D721Med (cell line): ENCODE measurements around the gene RTN4R.

Experiments used
- DNase-seq: peaks from one replicate; pipeline ENCODE4 v3.0.0; 2011; ENCODE audit warnings: low spot score; ENCODE audit not compliant: insufficient read length
- FAIRE-seq: peaks from 2 replicates; lab custom pipeline; 2011; peaks lifted over from hg19 to GRCh38; lab: Jason Lieb, UNC
- TF ChIP-seq, protein P1 (sequence below): IDR thresholded peaks from 2 replicates; pipeline ENCODE4 v1.5.1; 2012; ENCODE audit warnings: mild to moderate bottlenecking, control low read depth; ENCODE audit not compliant: insufficient read depth; ENCODE audit errors: missing control alignments

Gene RTN4R

DNA sequence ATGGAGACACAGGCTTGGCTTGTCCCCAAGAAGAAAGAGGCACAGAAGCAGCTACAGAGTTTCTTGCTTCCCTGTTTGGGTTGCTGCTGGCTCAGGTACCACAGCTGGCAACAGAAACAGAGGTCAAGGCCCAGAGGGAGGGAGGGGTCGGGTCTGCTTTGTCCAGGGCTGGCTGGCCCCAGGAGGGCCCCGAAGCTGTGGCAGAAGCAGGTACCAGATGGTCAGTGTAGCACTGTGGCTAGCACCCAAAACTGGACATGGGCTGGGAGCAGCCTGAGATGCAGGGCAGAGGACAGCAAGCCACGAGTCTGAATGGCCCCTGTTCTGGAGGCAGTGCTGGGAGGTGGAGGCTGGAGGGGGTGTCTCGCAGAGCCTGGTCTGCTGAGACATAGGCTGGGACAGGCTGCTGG, 65.0 kb downstream of the RTN4R start:
- TF ChIP-seq, protein P1, sequence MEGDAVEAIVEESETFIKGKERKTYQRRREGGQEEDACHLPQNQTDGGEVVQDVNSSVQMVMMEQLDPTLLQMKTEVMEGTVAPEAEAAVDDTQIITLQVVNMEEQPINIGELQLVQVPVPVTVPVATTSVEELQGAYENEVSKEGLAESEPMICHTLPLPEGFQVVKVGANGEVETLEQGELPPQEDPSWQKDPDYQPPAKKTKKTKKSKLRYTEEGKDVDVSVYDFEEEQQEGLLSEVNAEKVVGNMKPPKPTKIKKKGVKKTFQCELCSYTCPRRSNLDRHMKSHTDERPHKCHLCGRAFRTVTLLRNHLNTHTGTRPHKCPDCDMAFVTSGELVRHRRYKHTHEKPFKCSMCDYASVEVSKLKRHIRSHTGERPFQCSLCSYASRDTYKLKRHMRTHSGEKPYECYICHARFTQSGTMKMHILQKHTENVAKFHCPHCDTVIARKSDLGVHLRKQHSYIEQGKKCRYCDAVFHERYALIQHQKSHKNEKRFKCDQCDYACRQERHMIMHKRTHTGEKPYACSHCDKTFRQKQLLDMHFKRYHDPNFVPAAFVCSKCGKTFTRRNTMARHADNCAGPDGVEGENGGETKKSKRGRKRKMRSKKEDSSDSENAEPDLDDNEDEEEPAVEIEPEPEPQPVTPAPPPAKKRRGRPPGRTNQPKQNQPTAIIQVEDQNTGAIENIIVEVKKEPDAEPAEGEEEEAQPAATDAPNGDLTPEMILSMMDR = no peak
- FAIRE-seq = no peak
- no peak for DNase-seq

DNA sequence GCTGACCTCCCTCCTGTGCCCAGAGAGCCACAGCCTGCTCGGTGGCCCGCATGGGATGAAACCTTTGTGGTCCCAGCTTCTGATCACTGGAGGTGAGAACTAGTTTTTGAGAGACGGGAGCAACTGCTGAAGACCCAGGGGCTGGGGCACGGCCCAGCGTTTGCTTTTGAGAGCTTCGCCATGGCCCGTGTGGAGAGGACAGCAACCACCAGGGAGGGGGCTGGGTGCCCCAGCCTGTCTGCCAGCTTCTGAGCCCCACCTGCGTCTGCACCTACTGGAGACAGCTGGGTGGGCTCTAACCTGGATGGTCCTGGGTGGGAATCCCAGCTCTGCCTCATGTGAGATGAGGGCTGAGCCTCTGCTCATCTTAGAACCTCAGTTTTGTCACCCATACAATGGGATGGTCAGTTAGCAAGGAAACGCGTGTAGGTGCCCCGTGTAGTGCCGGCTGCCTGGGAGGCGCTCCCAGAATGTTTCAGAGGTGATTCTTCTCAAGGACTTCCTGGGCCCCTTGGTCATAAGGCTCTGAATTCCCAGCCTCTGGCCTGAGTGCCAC, 66.2 kb downstream of the RTN4R start:
- no peak for DNase-seq
- no peak for FAIRE-seq
- TF ChIP-seq, protein P1 = no peak

DNA sequence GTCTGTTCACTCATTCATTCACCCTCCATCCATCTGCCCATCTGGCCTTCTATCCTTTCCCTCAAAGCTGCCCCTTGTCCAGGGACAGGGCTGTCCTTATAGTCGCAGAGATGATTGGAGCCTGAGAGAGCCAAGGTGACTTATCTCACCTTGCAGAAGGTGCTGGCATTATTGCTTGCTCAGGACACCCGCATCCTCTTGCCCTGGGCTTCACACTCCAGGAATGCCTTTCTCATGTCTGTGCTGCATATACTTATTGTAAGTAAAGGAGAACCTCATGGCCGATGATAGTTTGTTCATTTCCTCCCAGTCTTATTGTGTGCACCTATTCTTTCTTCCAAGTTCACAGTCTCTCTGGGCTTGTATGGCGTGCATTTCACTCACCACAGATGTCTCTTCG, 68.2 kb downstream of the RTN4R start:
- TF ChIP-seq, protein P1 = no peak
- DNase-seq (no peak), FAIRE-seq (no peak)

DNA sequence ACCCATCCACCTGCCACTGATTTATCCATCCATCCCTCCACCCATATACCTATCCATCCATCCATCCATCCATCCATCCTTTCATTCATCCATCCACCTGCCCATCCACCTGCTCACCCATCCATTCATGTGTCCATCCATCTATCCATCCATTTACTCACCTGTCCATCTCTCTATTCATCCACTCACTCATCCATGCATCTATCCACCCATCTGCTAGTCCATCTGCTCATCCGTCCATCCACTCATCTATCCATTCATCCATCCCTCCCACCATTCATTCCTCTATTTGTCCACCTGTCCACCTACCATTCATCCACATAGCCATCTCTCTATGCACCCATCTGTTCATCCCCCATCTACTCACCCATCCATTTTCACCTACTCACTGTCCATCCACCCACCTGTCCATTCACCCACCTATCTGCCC, 68.7 kb downstream of the RTN4R start:
- TF ChIP-seq, protein P1 = no peak
- DNase-seq (no peak), FAIRE-seq (no peak)

DNA sequence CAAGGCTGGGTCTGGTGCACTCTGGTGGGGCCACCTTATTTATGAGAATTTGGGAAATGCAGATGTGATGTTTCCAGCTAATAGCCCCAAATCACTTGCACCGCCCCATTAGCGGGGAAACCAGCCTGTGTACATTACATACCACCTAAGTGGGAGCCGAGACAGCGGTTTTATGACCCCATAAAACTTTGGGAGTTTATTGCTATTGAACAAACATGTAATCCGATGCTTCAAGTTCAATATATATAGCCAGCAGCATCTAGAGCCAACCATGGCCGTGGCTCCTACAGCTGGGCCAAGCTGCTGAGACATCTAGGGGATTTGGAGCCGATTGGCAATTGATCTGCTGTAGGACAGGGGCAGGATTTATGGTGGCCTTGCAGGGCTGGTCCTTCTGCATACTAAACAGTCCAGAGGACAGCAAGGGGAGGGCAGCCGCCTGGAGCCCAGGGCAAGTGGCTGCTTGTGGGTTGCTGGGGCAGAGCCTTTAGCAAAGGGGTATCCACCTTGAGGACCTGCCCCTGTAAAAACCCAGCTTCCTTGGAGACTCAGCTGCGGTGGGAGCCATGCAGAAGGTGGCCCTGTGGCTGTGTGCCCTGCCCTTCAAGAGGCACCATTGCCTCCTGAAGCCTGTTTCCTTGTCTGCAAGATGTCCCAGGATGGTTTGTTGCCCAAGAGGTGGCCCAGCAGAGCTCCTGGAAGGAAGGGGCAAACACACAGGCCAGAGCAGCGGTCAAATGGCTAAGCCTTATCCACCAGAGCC, 69.4 kb downstream of the RTN4R start:
- TF ChIP-seq, protein P1 = no peak
- DNase-seq (no peak), FAIRE-seq (no peak)

DNA sequence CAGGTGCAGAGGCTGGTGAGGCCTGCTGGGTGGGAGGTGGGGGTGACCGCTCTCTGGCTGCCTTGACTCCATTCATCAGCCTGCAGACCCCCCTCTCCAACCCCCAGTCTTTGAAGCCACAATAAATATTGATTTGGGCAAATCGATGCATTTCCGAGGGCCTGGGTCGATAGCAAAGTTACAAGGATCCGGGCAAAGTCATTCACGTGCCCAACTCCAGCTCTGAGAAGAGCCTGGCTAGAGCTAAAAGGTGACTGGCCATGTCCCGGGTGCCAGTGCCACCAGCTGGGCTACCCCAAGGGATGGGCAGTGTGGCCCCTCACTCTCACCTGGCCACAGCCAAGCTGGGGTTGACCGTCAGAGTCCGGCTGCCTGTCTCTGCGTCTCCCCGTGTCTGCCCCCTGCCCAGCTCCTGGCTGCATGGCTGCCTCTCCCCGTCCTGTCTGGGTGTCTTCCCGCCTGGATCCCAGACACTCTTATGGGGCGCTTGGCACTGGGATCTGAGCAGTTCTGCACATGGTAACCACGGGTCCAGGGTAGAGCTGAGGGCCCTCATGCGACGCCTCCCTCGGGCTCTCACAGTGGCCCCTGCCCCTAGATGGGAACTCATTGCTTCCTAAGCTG, 70.6 kb downstream of the RTN4R start:
- TF ChIP-seq, protein P1 = no peak
- DNase-seq (no peak), FAIRE-seq (no peak)
